HEK293T (cell line): ENCODE data around the gene MT1HL1.

ENCODE experiments used
- BHLHE40 ChIP-seq: fragments of 450-650 bp; IDR thresholded peaks from 2 replicates; pipeline ENCODE4 v1.6.1; 2016; ENCODE audit warnings: mild to moderate bottlenecking, moderate library complexity, borderline replicate concordance
- FOXA1 ChIP-seq: fragments of 450-650 bp; IDR thresholded peaks from 2 replicates; pipeline ENCODE4 v1.6.1; 2016; ENCODE audit warnings: mild to moderate bottlenecking
- FOXM1 ChIP-seq: fragments of 450-650 bp; IDR thresholded peaks from 2 replicates; pipeline ENCODE4 v1.6.1; 2017; ENCODE audit warnings: mild to moderate bottlenecking, borderline replicate concordance
- L3MBTL2 ChIP-seq: fragments of 450-650 bp; conservative IDR thresholded peaks from 2 replicates; pipeline ENCODE4 v1.6.1; 2016; ENCODE audit warnings: mild to moderate bottlenecking
- LEF1 ChIP-seq: fragments of 450-650 bp; IDR thresholded peaks from 2 replicates; pipeline ENCODE4 v1.6.1; 2017; ENCODE audit warnings: mild to moderate bottlenecking, borderline replicate concordance
- NFRKB ChIP-seq: fragments of 450-650 bp; IDR thresholded peaks from 2 replicates; pipeline ENCODE4 v1.6.1; 2016; ENCODE audit warnings: mild to moderate bottlenecking, moderate library complexity
- PKNOX1 ChIP-seq: fragments of 450-650 bp; IDR thresholded peaks from 2 replicates; pipeline ENCODE4 v1.6.1; 2016
- SP1 ChIP-seq: fragments of 450-650 bp; IDR thresholded peaks from 2 replicates; pipeline ENCODE4 v1.6.1; 2017
- SUZ12 ChIP-seq: fragments of 450-650 bp; IDR thresholded peaks from 2 replicates; pipeline ENCODE4 v1.6.1; 2016; ENCODE audit warnings: mild to moderate bottlenecking
- ZNF384 ChIP-seq: fragments of 450-650 bp; IDR thresholded peaks from 2 replicates; pipeline ENCODE4 v1.6.1; 2016

GRCh38 chr1:237012361-237012760, 8.1 kb upstream of the MT1HL1 start:
- TF ChIP-seq ZNF384 (no peak), NFRKB (no peak), SP1 (no peak), L3MBTL2 (no peak), BHLHE40 (no peak), FOXM1 (no peak), LEF1 (no peak), FOXA1 (no peak), PKNOX1 (no peak), SUZ12 (no peak)
